Measurements from ENCODE around the gene PPM1H. TPM values are rescaled to one million over a fixed set of nuclear protein-coding genes. Genes with fewer than 3 reads are reported as not detected.

Gene PPM1H
- total RNA-seq (1 to 10 TPM; 4.2 to 9.6 (median 5.8) TPM), polyA plus RNA-seq (1 to 10 TPM; 1.3 to 1.4 TPM)
- long read RNA-seq, donor 1, partial matches to known transcripts: 0 of 3 reads
- long read RNA-seq, donor 1, other reads (novel, unspliced or antisense): 3 of 3 reads
- long read RNA-seq, donor 2, partial matches to known transcripts: 0 of 4 reads
- long read RNA-seq, donor 2, other reads (novel, unspliced or antisense): 4 of 4 reads
- long read RNA-seq, donor 3, full-length matches to known transcripts: 3 of 8 reads
- long read RNA-seq, donor 3, partial matches to known transcripts: 1 of 8 reads
- long read RNA-seq, donor 3, other reads (novel, unspliced or antisense): 4 of 8 reads

GRCh38 chr12:62934799-62935674, at the start of gene PPM1H:
TSS of gene PPM1H (minus strand) at chr12:62935150. CDS start at chr12:62934736, 414 bp downstream.
- Histone ChIP-seq H3K4me1 (peaks cover 0 to 29% (median 8%) of the 10 kb centered on the region in 12 donors), H3K27me3 (no peaks in the 10 kb centered on the region), H3K4me3 (peak within 1 kb of the TSS; percentile 52 to 96 (median 77)), H3K27ac (peak within 1 kb of the TSS in 11 of 12 donors; percentile 59 to 92 (median 78)), H3K9me3 (no peaks in the 10 kb centered on the region), H3K36me3 (no peaks in the 10 kb centered on the region)
- intact Hi-C loops (cut with DNase I): loop anchor here (1.0 to 10.0 kb wide), 9 partner anchors 68 to 123 kb away; no protein-coding TSS in a partner anchor
- ATAC-seq: peak; percentile 73 to 92 (median 86)
- peak; percentile 70 to 87 (median 79) for DNase-seq
- TF ChIP-seq POLR2A (IDR thresholded peaks at IDR 0.05) (peak in 1 of 2 donors; percentile 51), CTCF (IDR thresholded peaks at IDR 0.05) (peak; percentile 11 to 68 (median 55))
- 1 to 6% (median 4%) methylated on average over 14 to 69 of the region's 69 CpGs for WGBS, 4 donors

- Histone ChIP-seq H3K27me3 (no peaks in the 10 kb centered on the region), H3K27ac (no peak overlapping the region), H3K9me3 (no peaks in the 10 kb centered on the region), H3K36me3 (no peaks in the 10 kb centered on the region), H3K4me1 (no peaks in the 10 kb centered on the region), H3K4me3 (no peak overlapping the region)
- intact Hi-C loops (cut with DNase I): loop anchor here in 2 of 10 donors (5.0 kb wide), 2 partner anchors 166 to 171 kb away; no protein-coding TSS in a partner anchor
- 32 to 51% (median 38%) methylated on average over 4 of the region's 4 CpGs for WGBS, 4 donors
- DNase-seq (no peak), ATAC-seq (no peak)
- TF ChIP-seq POLR2A (IDR thresholded peaks at IDR 0.05) (no peak), CTCF (IDR thresholded peaks at IDR 0.05) (peak in 7 of 12 donors; percentile 13 to 45 (median 20))
Measured at GRCh38 chr12:62983594-62983993, 48.6 kb upstream of the PPM1H start.

- Histone ChIP-seq H3K36me3 (no peaks in the 10 kb centered on the region), H3K4me1 (no peaks in the 10 kb centered on the region), H3K27ac (no peak overlapping the region), H3K9me3 (peaks cover 0 to 3% (median 0%) of the 10 kb centered on the region in 12 donors), H3K4me3 (no peak overlapping the region), H3K27me3 (no peaks in the 10 kb centered on the region)
- DNase-seq: no peak
- no peak for TF ChIP-seq POLR2A (IDR thresholded peaks at IDR 0.05)
- TF ChIP-seq CTCF (IDR thresholded peaks at IDR 0.05): no peak
- no peak for ATAC-seq
- intact Hi-C loops (cut with DNase I): no loop called here
Measured at GRCh38 chr12:62978768-62979167, 43.8 kb upstream of the PPM1H start.

- no peak overlapping the region for H3K4me3 ChIP-seq
- TF ChIP-seq POLR2A (IDR thresholded peaks at IDR 0.05): no peak
- no peak for TF ChIP-seq CTCF (IDR thresholded peaks at IDR 0.05)
- peaks cover 0 to 3% (median 0%) of the 10 kb centered on the region in 12 donors for H3K9me3 ChIP-seq
- H3K27me3 ChIP-seq: no peaks in the 10 kb centered on the region
- DNase-seq (no peak), ATAC-seq (no peak)
- 89 to 100% (median 97%) methylated on average over 1 of the region's 1 CpG for WGBS, 4 donors
- intact Hi-C loops (cut with DNase I): no loop called here
- no peaks in the 10 kb centered on the region for H3K4me1 ChIP-seq
- H3K36me3 ChIP-seq: no peaks in the 10 kb centered on the region
- H3K27ac ChIP-seq: no peak overlapping the region
Measured at GRCh38 chr12:62977883-62978282, 42.9 kb upstream of the PPM1H start.

All from heart left ventricle (tissue), 16 donors.